ENCODE results near the gene SUSD3.

GRCh38 chr9:93082841-93083411 is 24.4 kb downstream of the SUSD3 start:
- TF ChIP-seq POLR2A (IDR thresholded peaks at IDR 0.05), result no peak
- TF ChIP-seq CTCF (IDR thresholded peaks at IDR 0.05), result no peak
- no peak for TF ChIP-seq POLR2AphosphoS5 (IDR thresholded peaks at IDR 0.05)

Data from breast epithelium (tissue), 3 donors.